Activated T-cell treated with anti-CD3 and anti-CD28 coated beads, Interleukin-2, amount 50 U/mL, for 48 hours (primary cell): ENCODE measurements around the gene DNASE2.

Experiments
- DNase-seq, 2 experiments: peaks; one replicate each; pipeline ENCODE4 v3.0.0-alpha.2; 2020

The DNASE2 gene

DNA sequence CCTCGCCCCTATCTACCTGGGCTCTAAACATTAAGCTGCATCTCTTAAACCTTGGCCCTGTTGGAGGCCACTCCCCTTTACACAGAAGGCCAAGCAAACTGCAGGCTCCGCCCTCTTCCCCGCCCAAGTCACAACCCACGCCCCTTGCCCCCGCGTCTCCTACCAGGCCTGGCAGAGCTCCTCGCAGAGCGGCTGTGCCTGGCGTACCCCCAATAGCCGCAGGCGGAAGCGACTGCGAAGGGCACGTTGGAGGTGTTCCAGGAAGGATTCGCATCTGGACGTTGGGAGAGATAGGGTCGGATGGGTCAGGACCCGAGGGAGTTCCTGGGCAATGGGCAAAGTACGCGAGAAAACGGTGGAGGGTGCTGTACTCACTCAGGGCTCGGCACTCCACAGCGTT is 52.8 kb downstream of the DNASE2 start:
- DNase-seq, result peak; percentile 61 to 72

DNA sequence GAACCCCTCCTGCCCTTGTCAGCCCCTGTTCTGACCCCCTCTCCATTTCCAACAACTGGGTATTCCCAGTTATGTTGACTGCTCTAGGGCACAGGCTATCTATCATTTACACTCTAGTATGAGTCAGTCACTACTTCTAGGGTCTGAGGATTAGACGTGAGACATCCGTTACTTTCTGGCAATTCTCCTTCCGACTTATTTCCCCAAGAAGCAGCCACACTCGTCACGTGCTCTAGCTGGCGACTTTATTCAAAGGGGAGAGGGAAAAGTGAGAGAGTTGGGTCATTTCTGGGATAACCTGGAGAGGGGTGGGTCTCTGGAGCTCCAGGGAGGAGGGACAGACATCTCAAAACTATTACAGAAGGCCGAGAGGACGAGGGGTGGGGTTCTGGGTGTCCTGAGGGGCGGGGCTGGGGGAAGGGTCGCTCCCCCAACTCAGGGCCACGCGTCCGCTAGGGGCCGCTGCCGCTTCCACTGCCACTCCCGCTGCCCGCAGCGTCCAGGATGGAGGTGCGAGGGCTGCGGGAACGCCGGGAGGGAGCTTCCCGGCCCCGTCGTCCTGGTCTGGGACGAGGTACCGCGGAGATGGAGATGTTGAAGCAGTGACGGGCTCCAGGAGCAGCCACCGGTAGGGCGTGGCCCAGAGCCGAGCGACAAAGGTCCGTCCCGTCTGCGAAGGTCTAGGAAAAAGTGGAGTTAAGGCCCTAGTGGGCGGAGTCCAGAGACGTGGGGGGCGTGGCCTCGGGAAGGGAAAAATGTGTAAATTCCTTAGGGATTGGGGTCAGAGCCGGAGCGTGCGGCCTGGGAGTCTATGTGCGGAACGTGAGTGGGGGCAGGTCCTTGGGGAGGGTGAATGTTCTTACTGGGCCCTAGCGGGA is 55.8 kb downstream of the DNASE2 start:
- peak; percentile 61 to 65 for DNase-seq
